Upper lobe of left lung (tissue), 6 donors: ENCODE results near the gene ARX. TPM values are rescaled to one million over a fixed set of nuclear protein-coding genes. Genes with fewer than 3 reads are reported as not detected.

Source experiments
- ATAC-seq, 2 donors: fragments of 200-7000 bp; cut with Tn5 transposase; one replicate each; pipeline ENCODE4 v1.9.1; 2022; ENCODE audit warnings: mild to moderate bottlenecking in 2 of 2, moderate library complexity in 2 of 2; ENCODE audit not compliant: low FRiP score in 2 of 2
- DNase-seq, 2 donors: peaks; one replicate each; pipeline ENCODE4 v3.0.0-alpha.2; 2019 to 2020
- H3K27ac ChIP-seq, 4 donors: fragments of 200-600 bp; sonication (generic); one replicate each; pipeline ENCODE4 v1.5.1; 2016 to 2019
- H3K27me3 ChIP-seq, 4 donors: fragments of 200-600 bp; sonication (generic); one replicate each; pipeline ENCODE4 v1.5.1; 2017 to 2019
- H3K36me3 ChIP-seq, 4 donors: fragments of 200-600 bp; sonication (generic); one replicate each; pipeline ENCODE4 v1.5.1; 2016 to 2019
- H3K4me1 ChIP-seq, 4 donors: fragments of 200-600 bp; sonication (generic); one replicate each; pipeline ENCODE4 v1.5.1; 2018 to 2019
- H3K4me3 ChIP-seq, 4 donors: fragments of 200-600 bp; sonication (generic); one replicate each; pipeline ENCODE4 v1.5.1; 2017 to 2019; ENCODE audit warnings: mild to moderate bottlenecking in 2 of 4, moderate library complexity in 1 of 4
- H3K9me3 ChIP-seq, 4 donors: fragments of 200-600 bp; sonication (generic); one replicate each; pipeline ENCODE4 v1.5.1; 2018 to 2019
- CTCF ChIP-seq, 6 experiments: fragments of 450-650 bp in 4 of 6; fragments of 200-600 bp in 2 of 6; sonication (generic) in 2 of 6; IDR thresholded peaks; one replicate each; pipeline ENCODE4 v1.5.1; 2016 to 2019; ENCODE audit warnings: antibody characterized with exemption in 6 of 6
- EP300 ChIP-seq, 4 donors: sonication (generic); formaldehyde crosslinking; IDR thresholded peaks; one replicate each; pipeline ENCODE4 v1.5.1; 2017; ENCODE audit warnings: antibody characterized with exemption in 4 of 4, control low read depth in 2 of 4
- POLR2A ChIP-seq, 4 donors: fragments of 450-650 bp; IDR thresholded peaks; one replicate each; pipeline ENCODE4 v1.5.1; 2016 to 2017; ENCODE audit warnings: antibody characterized with exemption in 4 of 4, mild to moderate bottlenecking in 2 of 4
- POLR2AphosphoS5 ChIP-seq, 2 donors: sonication (generic); formaldehyde crosslinking; IDR thresholded peaks; one replicate each; pipeline ENCODE4 v1.5.1; 2017; ENCODE audit warnings: antibody characterized with exemption in 2 of 2
- WGBS, 2 donors: methylation state at CpG; one replicate each; pipeline ENCODE4 v1.1.5; 2017 to 2018; 5-methylcytosine and 5-hydroxymethylcytosine counted together
- total RNA-seq, 6 donors: library from RNA; depleted of rRNA in 4 of 6; stranded (reverse); fragments of >200 nt in 4 of 6; gene quantifications; one replicate each; pipeline versions ENCODE4 v1.1.0 to v1.2.1, GENCODE V29; 2016 to 2021
- donor health status: DM: no; HTN: no; CAD: no; lungs with moderate emphysema.
- donor health status: DM: no; HTN: yes; CAD: no; lungs with severe emphysema.

ARX gene
- total RNA-seq, 6 donors from 2014 or later = 0.39 to 0.46 (median 0.44) TPM; not detected in 3

DNA sequence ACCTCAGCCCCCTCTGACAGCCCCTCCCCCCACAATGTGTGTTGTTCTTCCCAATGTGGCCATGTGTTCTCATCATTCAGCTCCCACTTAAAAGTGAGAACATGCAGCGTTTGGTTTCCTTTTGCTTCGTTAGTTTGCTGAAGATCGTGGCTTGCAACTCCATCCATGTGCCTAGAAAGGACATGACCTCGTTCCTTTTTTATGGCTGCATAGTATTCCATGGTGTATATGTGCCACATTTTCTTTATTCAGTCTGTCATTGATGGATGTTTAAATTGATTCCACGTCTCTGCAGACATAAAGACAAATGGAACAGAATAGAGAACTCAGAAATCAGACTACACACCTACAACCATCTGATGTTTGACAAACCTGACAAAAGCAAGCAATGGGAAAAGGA, 46.0 kb downstream of the ARX start:
- ATAC-seq = no peak
- H3K27me3 ChIP-seq = no peaks in the 10 kb centered on the region
- H3K4me1 ChIP-seq = no peaks in the 10 kb centered on the region
- DNase-seq = no peak
- no peak for TF ChIP-seq POLR2AphosphoS5 (IDR thresholded peaks at IDR 0.05)
- TF ChIP-seq EP300 (IDR thresholded peaks at IDR 0.05) = no peak
- no peak for TF ChIP-seq POLR2A (IDR thresholded peaks at IDR 0.05)
- TF ChIP-seq CTCF (IDR thresholded peaks at IDR 0.05) = no peak
- no peaks in the 10 kb centered on the region for H3K9me3 ChIP-seq
- no peaks in the 10 kb centered on the region for H3K36me3 ChIP-seq
- 79 to 94% methylated on average over 5 of the region's 5 CpGs for whole genome bisulfite sequencing, 2 donors
- H3K27ac ChIP-seq = no peak overlapping the region
- H3K4me3 ChIP-seq = no peak overlapping the region

- no peak overlapping the region for H3K27ac ChIP-seq
- no peak overlapping the region for H3K4me3 ChIP-seq
- H3K27me3 ChIP-seq = no peaks in the 10 kb centered on the region
- no peaks in the 10 kb centered on the region for H3K9me3 ChIP-seq
- H3K4me1 ChIP-seq = no peaks in the 10 kb centered on the region
- DNase-seq = no peak
- H3K36me3 ChIP-seq = no peaks in the 10 kb centered on the region
- 58 to 89% methylated on average over 1 of the region's 1 CpG for whole genome bisulfite sequencing, 2 donors
- no peak for ATAC-seq
- TF ChIP-seq EP300 (IDR thresholded peaks at IDR 0.05) = no peak
- TF ChIP-seq CTCF (IDR thresholded peaks at IDR 0.05) = no peak
Measured at GRCh38 chrX:24965372-24965771, 50.4 kb downstream of the ARX start.

DNA sequence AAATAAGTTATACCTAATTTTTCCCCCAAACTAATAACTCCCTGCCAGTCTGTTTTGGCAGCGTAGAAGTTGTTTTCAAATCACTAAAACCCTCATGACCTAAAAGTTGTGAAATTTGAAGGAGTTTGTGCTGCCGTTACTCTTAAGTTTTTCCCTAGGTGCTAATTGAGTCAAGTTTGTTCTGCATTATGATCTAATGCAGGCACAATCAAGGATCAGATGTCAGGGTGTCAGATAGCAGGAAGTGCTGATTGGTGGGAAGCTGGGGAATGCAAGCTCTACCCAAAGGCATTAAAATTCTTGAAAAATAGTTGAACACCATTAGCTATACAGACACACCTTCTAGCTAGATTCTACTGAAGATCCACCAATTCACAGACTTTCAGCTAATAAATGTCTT, 51.9 kb downstream of the ARX start:
- Histone ChIP-seq H3K4me1 (no peaks in the 10 kb centered on the region), H3K27me3 (no peaks in the 10 kb centered on the region), H3K27ac (no peak overlapping the region), H3K4me3 (no peak overlapping the region), H3K36me3 (no peaks in the 10 kb centered on the region), H3K9me3 (no peaks in the 10 kb centered on the region)
- TF ChIP-seq CTCF (IDR thresholded peaks at IDR 0.05) = no peak
- TF ChIP-seq EP300 (IDR thresholded peaks at IDR 0.05) = no peak
- no peak for TF ChIP-seq POLR2AphosphoS5 (IDR thresholded peaks at IDR 0.05)
- no peak for TF ChIP-seq POLR2A (IDR thresholded peaks at IDR 0.05)
- ATAC-seq = no peak
- no peak for DNase-seq
- 83 to 97% methylated on average over 2 of the region's 2 CpGs for WGBS, 2 donors

- no peaks in the 10 kb centered on the region for H3K4me1 ChIP-seq
Measured at GRCh38 chrX:24961809-24962208, 54.0 kb downstream of the ARX start.

GRCh38 chrX:24956828-24957227, 58.9 kb downstream of the ARX start:
- Histone ChIP-seq H3K9me3 (no peaks in the 10 kb centered on the region), H3K4me1 (no peaks in the 10 kb centered on the region), H3K4me3 (no peak overlapping the region), H3K36me3 (no peaks in the 10 kb centered on the region), H3K27me3 (no peaks in the 10 kb centered on the region), H3K27ac (no peak overlapping the region)
- TF ChIP-seq POLR2A (IDR thresholded peaks at IDR 0.05) (no peak), POLR2AphosphoS5 (IDR thresholded peaks at IDR 0.05) (no peak), EP300 (IDR thresholded peaks at IDR 0.05) (no peak), CTCF (IDR thresholded peaks at IDR 0.05) (no peak)
- ATAC-seq = no peak
- DNase-seq = no peak

More at GRCh38 chrX:24961809-24962208, 54.0 kb downstream of the ARX start:
- Histone ChIP-seq H3K27ac (no peak overlapping the region), H3K9me3 (no peaks in the 10 kb centered on the region), H3K27me3 (no peaks in the 10 kb centered on the region), H3K4me3 (no peak overlapping the region), H3K36me3 (no peaks in the 10 kb centered on the region)
- 72 to 75% methylated on average over 1 of the region's 1 CpG for WGBS, 2 donors
- no peak for ATAC-seq
- TF ChIP-seq POLR2AphosphoS5 (IDR thresholded peaks at IDR 0.05) (no peak), POLR2A (IDR thresholded peaks at IDR 0.05) (no peak), EP300 (IDR thresholded peaks at IDR 0.05) (no peak)
- DNase-seq = no peak
